ENCODE measurements around the gene EFCAB8.
"Not testable (repeated sequence)": the region's sequence is repeated elsewhere in the genome, so short reads cannot be mapped to it uniquely, and the experiment has no call there.

The EFCAB8 gene

GRCh38 chr20:32888636-32889035 is 29.9 kb downstream of the EFCAB8 start:
- DNase-seq: no peak

- no peak for DNase-seq
Measured at GRCh38 chr20:32889281-32889680, 30.6 kb downstream of the EFCAB8 start.

- DNase-seq: no peak
Measured at GRCh38 chr20:32891491-32891890, 32.8 kb downstream of the EFCAB8 start.

GRCh38 chr20:32891926-32892660 is 33.4 kb downstream of the EFCAB8 start:
- no peak for DNase-seq

- DNase-seq: no peak
Measured at GRCh38 chr20:32893263-32894025, 34.7 kb downstream of the EFCAB8 start.

GRCh38 chr20:32894026-32894483 is 35.3 kb downstream of the EFCAB8 start:
- DNase-seq: no peak

- DNase-seq: no peak
Measured at GRCh38 chr20:32894711-32895355, 36.1 kb downstream of the EFCAB8 start.

GRCh38 chr20:32896521-32897280 is 38.0 kb downstream of the EFCAB8 start:
- DNase-seq: no peak

- no peak for DNase-seq
Measured at GRCh38 chr20:32898729-32899128, 40.0 kb downstream of the EFCAB8 start.

- DNase-seq: peak; percentile 64
Measured at GRCh38 chr20:32902456-32903420, 44.0 kb downstream of the EFCAB8 start.

GRCh38 chr20:32903666-32904175 is 45.0 kb downstream of the EFCAB8 start:
- no peak for DNase-seq

GRCh38 chr20:32904678-32905077 is 46.0 kb downstream of the EFCAB8 start:
- not testable (repeated sequence) for DNase-seq

- no peak for DNase-seq
Measured at GRCh38 chr20:32906200-32906599, 47.5 kb downstream of the EFCAB8 start.

- DNase-seq: no peak
Measured at GRCh38 chr20:32906871-32907495, 48.3 kb downstream of the EFCAB8 start.

GRCh38 chr20:32907886-32908285 is 49.2 kb downstream of the EFCAB8 start:
- DNase-seq: no peak

- no peak for DNase-seq
Measured at GRCh38 chr20:32908334-32909292, 49.9 kb downstream of the EFCAB8 start.

GRCh38 chr20:32909451-32909850 is 50.7 kb downstream of the EFCAB8 start:
- no peak for DNase-seq

- no peak for DNase-seq
Measured at GRCh38 chr20:32909896-32910571, 51.3 kb downstream of the EFCAB8 start.

GRCh38 chr20:32911355-32911754 is 52.6 kb downstream of the EFCAB8 start:
- no peak for DNase-seq

Data from CD4-positive, alpha-beta T cell treated with Interferon gamma for 1 hour (primary cell).